Measurements from ENCODE around the gene MCTS1.
"Not testable (repeated sequence)": the region's sequence is repeated elsewhere in the genome, so short reads cannot be mapped to it uniquely, and the experiment has no call there.

MCTS1 gene, protein sequence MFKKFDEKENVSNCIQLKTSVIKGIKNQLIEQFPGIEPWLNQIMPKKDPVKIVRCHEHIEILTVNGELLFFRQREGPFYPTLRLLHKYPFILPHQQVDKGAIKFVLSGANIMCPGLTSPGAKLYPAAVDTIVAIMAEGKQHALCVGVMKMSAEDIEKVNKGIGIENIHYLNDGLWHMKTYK

DNA sequence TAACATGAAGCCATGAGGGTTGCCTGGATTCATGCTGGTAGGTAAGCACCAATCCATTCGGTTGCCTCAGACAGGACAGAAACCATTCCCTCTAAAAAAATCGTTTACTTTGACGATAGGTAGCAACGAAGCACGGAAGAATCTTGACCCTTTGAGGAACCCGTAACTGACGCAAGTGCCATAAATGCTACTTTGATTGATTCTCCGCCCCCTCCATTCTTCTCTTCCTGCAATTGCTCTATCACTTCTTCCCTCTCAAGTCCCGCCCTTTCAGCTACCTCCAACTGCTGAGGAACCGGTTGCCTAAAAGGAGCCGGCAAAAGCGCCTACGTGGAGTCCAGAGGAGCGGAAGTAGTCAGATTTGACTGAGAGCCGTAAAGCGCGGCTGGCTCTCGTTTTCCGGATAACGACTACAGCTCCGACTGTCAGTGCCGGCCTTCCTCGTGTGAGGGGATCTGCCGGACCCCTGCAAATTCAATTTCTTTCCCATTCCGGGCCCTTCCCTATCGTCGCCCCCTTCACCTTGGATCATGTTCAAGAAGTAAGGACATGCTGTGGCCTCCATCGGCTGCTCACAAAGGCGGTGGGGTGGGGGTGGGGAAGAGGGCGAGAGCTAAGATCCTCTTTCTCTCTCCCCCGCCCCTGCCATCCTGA lies at the start of gene MCTS1:
TSS of gene MCTS1 (plus strand) at position 395 of the 654 bp plus-strand sequence. CDS start at position 531, 136 bp downstream.
- peak; percentile 86 to 91 for DNase-seq

DNA sequence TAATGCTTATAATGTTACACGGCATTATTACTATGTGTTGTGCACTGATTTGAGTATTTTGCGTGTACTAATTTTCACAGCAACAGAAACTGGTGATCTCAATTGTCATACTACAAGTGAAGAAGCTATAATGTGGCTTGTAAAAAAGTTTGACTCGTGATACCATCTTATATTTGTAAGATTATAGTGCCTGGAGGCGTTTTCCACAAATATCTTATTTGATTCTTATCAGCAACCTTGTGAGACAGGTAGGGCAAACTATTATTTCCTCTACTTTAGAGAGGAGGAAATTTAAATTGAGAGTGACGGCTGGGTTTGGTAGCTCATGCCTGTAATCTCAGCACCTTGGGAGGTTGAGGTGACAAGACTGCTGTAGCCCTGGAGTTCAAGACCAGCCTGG lies 47.6 kb upstream of the MCTS1 start:
- DNase-seq = no peak

DNA sequence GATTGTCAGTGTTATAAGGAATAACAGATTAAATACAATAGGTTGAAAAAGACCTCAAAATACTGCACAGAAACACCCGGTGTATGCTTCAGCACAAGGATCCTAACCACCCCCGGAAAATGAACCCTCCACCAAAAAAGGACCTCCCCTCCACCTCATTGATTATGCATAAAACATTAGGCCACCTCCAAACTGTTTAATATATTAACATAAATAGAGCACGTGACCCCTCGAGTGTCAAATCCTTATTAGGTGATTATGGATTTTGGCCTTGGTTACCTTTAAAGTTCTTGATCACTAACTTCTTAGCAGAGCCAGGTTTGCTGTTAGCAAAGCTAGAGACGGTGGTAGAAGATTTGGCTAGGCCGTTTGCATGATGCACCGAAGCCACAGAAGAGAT lies 44.1 kb upstream of the MCTS1 start:
- DNase-seq = no peak

DNA sequence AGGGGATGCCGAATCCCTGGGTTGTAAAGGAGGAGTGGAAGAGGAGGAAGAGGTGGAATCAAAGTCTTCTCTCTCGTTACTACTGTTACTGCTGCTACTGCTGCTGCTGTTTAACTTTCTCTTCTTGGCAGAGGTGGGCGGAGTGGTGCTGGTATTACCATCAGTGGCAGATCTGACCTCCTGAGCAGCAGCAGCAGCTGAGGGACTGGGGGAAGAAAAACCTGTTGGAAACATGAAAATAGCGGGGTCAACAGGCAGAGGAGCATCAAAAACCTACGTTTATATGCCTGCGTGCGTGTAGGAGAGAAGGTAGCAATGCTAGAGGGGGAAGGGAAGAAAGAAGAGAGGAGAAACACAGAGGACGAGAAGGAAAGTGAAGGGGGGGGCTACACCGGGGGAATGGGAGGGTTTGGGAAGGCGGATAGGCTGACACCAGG lies 43.5 kb upstream of the MCTS1 start:
- peak in 1 of 2 experiments; percentile 22 for DNase-seq

DNA sequence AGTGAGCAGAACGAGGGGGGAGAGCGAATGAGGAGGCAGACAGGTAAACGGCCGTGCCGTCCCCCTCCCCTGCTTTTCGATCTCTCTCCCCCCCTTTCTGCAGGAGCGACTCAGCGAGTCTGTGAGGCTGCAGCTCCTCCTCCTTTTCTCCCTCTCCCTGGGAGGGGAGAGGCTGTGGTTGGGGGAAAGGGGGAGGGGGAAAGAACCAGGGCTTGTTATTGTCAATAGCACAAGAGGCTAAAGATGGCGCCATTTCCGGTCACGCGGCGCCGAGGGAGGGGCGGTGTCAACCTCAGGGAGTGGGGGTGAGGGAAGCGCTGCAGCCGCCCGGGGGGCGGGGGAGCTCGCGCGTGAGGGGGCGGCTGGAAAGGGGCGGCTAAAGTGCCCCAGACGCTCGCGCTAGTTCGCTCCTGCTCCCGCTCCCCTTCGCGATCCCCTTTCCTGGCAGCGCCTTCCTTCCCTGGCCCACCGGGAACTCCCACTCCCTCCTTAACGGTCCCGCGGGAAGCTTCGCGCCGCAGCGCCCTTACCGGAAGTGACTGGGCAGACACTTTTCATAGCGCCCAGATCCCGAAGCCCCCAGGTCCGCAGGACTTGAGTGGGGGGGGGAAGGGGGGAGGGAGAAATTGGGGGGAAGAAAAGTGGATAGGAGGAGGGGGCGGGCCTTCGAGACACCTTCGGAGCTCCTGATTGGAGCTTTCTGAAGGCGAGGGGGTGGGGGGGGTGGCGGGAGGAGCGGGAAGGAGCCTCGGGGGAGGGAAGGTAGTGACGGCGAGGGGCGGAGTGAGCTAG lies 42.9 kb upstream of the MCTS1 start, which contains the start of gene CUL4B:
TSS of gene CUL4B (minus strand) at position 121 of the 792 bp plus-strand sequence. CDS start 324 bp downstream, outside the sequence.
- DNase-seq = peak; percentile 89 to 91

DNA sequence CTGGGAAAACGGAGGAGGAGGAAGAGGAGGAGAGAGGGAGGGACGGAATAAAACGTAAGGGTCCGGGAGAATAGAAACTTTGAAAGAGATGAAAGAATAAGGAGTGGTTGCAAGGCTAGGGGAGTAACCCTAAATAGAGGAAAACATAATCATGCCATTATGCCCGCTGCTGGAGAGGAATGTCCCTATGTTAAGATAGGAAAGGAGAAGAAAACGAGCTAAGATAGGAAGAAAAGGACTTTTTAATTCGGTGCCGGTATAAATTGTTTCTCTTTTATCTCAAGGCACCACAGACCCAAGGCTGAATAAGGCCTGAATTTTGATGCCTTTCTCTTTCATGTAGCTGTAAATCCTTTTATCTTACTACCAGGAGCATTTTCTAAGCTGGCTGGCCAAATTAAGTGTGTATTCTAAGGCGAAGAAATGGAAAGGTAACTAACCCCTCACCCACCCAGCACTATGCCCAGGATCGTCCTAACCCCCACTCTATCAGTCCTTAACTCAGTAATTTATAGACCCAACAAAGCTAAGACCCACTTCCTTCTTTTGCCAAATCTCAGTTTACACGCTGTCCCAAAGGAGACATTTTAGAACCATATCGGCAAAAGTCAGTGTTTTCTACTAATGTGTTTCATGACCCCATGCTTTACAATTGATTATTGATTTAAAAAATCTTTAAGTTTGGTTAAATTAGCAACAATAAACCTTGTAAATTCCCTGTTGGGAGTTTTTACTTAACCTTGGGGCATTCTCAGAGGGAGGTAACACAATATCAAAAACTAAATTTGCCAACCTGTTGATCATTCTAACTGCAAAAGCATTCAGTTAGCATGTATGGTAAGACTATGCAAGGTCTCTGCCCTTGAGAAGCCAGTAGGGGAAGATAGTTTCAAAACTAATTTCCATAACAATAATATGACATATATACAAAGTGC lies 42.0 kb upstream of the MCTS1 start:
- peak in 1 of 2 experiments; percentile 21 for DNase-seq

DNA sequence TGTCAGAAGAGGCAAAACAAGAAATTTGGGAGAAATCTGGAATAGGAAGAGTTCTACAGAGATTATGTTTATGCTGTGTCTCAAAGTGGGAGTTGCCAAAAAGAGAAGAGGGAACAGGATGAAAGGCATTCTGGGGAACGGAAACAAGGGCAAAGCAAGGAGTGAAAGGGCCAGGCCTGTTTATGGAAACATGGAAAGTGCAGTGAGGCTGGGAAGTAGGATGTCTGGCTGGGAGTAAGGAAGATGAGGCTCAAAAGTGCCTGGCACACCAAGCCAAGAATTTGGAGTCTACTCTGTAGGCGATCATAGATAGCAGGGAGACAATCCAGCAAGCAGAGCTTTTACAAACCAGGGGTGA lies 41.4 kb upstream of the MCTS1 start:
- no peak for DNase-seq

DNA sequence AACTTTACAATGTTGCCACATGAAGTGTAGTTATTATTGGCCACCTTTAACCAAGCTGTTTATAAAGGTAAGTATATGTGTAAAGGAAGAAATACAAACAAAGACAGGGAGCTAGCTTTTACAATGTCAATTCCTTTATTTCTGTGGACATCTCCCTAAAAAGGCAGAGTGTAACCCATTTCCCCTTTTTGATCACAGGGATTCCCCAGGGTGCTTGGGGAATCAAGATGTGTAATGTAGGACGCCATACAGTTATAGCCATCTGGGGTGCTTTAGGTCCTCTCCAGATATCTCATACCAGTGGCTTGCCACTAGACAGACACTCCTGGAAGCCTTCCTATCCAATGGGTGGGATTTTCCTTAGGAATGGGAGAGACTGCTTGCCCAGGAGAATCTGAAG lies 39.0 kb upstream of the MCTS1 start:
- DNase-seq = no peak

DNA sequence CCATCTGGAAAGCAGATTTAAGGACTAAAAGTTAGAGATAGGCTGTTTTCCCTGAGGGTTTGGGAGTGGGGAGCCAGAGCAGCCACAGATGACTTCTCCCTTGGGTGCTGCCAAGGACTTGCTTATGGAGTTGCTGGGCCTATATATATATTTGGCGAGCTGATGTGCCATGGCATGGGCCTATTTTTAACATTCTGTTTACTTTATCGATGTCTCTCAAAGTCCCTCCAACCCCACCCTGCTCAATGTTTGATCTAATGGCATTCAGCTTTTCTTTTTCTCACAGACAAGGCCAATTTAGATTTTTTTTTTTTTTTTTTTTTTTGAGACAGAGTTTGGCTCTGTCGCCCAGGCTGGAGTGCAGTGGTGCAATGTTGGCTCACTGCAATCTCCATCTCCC lies 37.1 kb upstream of the MCTS1 start:
- no peak for DNase-seq

DNA sequence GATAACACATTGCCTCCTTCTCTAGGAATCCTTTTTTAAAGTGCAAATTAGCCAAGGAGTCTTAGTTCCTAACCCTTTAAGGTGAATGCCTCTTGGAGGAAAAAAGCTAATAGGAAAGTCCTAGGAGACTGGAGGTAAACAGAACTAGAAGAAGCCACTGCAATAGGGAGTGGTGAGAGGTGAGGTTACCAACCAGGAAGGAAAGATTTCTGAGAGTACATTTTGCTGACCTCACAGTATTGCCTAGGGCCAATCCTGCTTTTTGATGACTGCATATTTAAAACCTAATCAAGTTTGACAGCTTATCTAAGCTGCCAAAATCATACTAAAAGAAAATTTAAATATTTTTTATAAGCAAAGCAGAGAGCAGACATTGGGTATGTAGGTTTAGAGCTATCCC lies 35.9 kb upstream of the MCTS1 start:
- no peak for DNase-seq

DNA sequence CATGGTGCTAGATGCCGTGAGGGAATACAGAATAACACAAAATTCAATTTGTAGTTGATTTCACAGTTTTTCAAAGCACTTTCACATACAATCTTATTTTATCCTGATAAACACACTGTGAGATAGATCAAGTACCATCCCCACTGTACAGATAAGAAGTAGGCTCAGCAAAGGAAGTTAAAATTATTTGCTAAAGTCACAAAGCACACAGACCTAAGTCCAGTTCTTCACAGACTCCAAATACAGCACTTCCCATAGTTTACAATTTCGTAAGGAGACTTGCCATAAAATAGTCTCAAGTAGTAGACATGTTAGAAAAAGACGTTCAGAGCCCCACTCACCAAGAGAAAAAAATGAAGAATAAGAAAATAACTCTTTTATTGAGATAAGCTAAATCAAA lies 35.3 kb upstream of the MCTS1 start:
- no peak for DNase-seq

DNA sequence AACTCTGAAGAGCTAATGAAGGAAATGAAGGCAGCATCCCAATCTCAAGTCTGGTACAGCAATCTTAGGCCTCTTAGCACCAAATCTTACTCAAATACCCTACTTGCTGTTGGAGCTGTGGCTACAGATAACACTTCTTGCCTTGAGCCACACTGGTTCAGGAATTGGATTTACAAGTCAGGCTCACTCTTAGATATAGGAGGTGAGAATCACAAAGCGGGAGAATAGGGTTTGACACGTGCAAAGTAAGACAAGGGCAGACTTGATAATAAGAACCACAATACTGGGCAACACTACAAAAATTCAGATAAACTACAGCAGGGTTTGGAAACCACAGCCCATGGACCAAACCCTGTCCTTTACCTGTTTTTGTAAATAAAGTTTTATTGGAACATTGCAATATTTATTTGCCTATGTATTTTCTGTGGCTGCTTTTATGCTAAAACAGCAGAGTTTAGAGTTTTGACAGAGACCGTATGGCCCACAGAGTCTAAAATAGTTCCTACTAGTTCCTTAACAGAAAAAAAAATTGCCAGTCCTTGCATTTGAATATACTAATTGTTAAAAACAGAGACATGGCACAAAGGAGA lies 33.8 kb upstream of the MCTS1 start:
- no peak for DNase-seq

DNA sequence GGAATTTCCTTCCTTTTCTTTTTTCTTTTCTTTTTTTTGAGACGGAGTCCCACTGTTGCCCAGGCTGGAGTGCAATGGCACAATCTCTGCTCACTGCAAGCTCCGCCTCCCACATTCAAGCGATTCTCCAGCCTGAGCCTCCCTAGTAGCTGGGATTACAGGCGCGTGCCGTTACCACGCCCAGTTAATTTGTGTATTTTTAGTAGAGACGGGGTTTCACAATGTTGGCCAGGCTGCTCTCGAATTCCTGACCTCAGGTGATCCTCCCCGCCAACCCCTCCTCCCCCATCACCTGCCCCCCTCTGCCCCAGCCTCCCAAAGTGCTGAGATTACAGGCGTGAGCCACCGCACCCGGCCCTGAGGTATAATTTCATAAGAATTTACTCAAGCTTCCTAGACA lies 30.1 kb upstream of the MCTS1 start:
- not testable (repeated sequence) for DNase-seq

DNA sequence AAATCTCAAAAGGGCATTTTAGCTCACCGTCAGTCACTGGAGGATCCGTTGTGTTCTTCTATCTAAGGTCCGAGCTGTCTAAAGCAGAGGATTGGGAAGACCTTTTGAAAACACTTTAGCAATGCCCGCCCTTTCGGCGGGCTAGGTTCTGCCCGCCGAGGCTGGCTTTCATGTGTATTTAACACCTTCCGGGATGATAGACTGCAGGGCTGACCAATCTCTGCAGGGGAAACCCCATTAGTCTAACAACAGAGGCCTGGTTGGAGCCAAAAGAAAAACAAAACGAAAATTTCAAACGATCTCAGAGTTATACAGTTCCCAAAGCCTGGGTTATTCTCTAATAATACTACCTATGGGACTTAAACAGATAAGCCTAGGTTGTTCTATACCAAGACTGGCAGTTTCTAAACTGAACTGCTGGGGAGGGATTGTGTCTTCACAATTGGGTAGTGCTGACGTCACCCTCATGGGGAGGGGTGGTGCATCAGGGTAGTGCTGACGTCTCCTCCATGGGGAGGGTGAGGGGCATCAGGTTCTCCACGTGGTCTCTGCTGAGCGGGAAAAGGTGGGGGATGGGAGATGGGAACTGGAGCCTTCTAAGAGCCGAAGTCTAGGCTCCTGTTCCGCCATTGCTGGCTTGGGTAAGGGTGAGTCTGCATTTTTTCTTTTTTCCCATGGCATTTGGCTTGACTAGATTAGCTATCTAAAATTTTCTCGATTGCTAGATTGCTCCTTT lies 28.4 kb upstream of the MCTS1 start:
- DNase-seq = no peak

DNA sequence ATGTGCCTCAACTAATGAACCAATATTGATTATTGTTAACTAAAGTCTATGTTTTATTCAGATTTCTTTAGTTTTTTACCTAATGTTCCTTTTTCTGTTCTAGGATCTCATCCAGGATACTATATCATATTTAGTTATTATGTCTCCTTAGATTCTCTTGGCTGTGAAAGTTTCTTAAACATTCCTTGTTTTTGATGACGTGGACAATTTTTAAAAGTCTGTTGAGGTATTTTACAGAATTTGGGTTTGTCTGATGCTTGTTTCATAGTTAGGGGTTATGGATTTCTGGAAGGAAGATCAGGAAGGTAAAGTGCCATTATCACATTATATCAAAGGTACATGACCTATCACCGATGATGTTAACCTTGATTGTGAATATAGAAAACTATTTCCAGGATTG lies 18.2 kb upstream of the MCTS1 start:
- DNase-seq = no peak

DNA sequence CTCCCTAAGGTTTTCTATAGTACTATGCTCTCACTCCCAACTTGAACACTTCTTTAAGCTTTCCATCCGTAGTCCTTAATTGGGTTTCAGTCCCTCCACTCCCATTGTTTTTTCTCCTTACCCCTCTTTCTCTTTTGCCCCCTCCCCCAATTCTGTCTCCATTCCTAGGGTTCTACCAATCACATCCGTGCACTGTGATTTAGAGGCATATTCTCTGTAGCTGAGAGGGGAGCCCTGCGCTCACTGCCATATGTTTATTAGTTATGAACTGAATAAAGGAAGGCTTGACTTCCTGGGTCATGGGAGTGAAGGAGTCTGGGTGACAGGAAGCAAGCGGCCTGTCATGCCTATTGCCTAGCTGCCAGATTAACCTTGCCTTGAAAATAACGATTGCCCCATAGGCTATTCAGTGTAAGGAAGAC lies 471 bp downstream of the MCTS1 start:
- DNase-seq = peak in 1 of 2 experiments; percentile 25

DNA sequence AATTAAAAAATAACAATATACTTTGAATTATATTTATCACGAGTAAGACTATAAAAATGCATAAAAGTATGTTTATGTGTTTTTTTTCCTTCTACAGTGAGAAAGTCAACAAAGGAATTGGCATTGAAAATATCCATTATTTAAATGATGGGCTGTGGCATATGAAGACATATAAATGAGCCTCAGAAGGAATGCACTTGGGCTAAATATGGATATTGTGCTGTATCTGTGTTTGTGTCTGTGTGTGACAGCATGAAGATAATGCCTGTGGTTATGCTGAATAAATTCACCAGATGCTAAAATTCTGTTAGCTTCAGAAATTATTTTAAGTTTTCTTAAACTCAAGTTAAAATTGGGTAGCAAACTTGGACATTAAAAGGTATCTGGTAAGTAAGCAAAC lies 8.2 kb downstream of the MCTS1 start:
- no peak for DNase-seq

DNA sequence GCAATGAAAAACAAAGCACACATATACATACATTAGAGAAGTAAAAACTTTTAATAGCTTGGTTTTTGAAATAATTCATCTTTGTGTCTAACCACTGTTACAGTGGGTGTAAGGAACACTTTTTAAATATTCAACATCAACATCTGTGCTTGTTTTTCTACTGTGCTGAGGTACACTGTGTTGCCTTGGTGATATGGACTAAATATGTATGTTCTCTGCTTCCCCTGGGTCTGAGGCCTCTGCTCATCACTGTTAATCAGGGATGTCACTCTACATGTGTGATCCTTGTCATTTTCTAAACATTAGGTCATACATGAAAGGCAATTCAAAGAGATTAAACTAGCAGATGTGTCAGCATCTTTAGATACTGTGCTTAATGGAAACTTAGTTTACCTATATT lies 10.9 kb downstream of the MCTS1 start:
- no peak for DNase-seq

DNA sequence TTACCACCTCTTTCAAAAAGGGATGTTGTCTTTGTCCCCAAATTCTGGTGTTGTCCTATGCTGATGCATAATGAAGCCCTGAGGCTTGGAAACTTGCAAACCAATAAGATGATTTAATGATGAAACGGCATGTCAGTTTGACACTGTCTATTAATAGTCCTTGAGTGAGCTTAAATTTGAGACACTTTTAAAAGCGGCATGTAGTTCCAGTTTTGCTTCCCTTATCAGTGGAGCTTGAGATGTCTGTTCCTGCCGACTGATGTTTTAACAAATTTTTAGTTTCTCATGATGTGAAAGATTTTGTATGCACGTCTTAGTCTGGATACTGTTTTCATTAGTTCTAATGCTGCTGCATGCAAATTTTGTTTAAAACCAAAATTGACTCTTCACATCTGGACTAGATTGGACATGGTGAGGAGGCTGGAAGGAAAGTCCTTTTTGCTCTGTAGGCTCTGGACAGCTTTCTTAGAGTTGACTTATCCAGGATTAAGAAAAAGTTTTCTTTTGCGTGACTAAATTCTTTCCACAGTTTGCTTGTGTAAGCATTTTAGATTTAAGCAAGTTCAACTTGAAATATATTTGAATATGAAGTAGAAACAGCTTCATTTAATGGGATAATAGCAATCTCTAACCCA lies 14.2 kb downstream of the MCTS1 start:
- no peak for DNase-seq

DNA sequence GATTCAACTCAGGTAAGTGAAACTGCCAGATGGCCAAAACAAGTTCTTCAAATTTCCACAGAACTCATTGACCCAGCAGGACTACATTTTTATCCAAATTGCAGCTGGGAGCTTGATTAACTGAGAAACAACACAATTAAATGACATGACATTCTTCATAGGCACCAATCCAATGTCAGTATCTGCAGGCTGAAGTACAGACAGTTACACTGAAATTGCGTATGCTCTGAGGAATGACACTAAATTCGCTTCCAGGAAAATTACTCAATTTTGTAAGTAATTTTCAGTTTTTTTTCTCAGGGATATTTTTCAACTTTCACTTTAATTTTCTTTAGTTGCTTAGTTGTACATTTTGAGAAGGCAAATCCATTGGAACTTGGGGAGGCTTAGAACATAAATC lies 21.5 kb downstream of the MCTS1 start:
- no peak for DNase-seq

Data from NCI-H187 (cell line).